Common myeloid progenitor, CD34-positive (primary cell): ENCODE results near the gene NEGR1.

Source experiments
- CTCF ChIA-PET: fragments of 350-600 bp; sonication (Branson Sonifier 250); formaldehyde crosslinking; loops from one replicate; lab custom pipeline; 2021; ENCODE audit warnings: antibody characterized with exemption; lab: Charles Lee
- POLR2A ChIA-PET: fragments of 350-600 bp; sonication (Branson Sonifier 250); formaldehyde crosslinking; loops from one replicate; lab custom pipeline; 2021; ENCODE audit warnings: antibody characterized with exemption; lab: Charles Lee
- DNase-seq, 3 donors: peaks; one replicate each; pipeline versions ENCODE4 v3.0.0 to v3.0.0-alpha.2; 2013
- H3K27ac ChIP-seq, 2 experiments: 1 replicate in 1 of 2; 2 replicates in 1 of 2; pipeline ENCODE4 v1.7.0; 2013; ENCODE audit warnings: inconsistent platforms in 2 of 2, low read length in 2 of 2, mild to moderate bottlenecking in 2 of 2, low read depth in 1 of 2, moderate library complexity in 1 of 2; ENCODE audit not compliant: severe bottlenecking in 2 of 2, insufficient read depth in 1 of 2, poor library complexity in 1 of 2
- H3K27me3 ChIP-seq, 5 experiments: replicated peaks in 2 of 5; 1 replicate in 3 of 5; 2 replicates in 2 of 5; pipeline versions ENCODE4 v1.6.1 to v1.7.0; 2013; ENCODE audit warnings: low read length in 4 of 5, mild to moderate bottlenecking in 2 of 5, moderate library complexity in 2 of 5, inconsistent platforms in 1 of 5; ENCODE audit not compliant: insufficient read depth in 5 of 5, control insufficient read depth in 4 of 5
- H3K36me3 ChIP-seq, 4 experiments: 1 replicate in 2 of 4; 2 replicates in 2 of 4; pipeline versions ENCODE4 v1.6.1 to v1.7.0; 2013; ENCODE audit warnings: low read length in 3 of 4, control low read depth in 1 of 4, mild to moderate bottlenecking in 1 of 4; ENCODE audit not compliant: control insufficient read depth in 4 of 4, insufficient read depth in 4 of 4
- H3K4me1 ChIP-seq, 4 experiments: 1 replicate in 3 of 4; 2 replicates in 1 of 4; pipeline versions ENCODE4 v1.6.1 to v1.7.1; 2013; ENCODE audit warnings: low read length in 3 of 4, mild to moderate bottlenecking in 3 of 4, control low read depth in 1 of 4, inconsistent platforms in 1 of 4, moderate library complexity in 1 of 4; ENCODE audit not compliant: control insufficient read depth in 4 of 4, insufficient read depth in 4 of 4; ENCODE audit errors: control extremely low read depth in 1 of 4
- H3K4me3 ChIP-seq, 7 experiments: 1 replicate in 4 of 7; 2 replicates in 3 of 7; pipeline versions ENCODE4 v1.5.1 to v1.7.0; 2013; ENCODE audit warnings: mild to moderate bottlenecking in 7 of 7, low read length in 6 of 7, moderate library complexity in 6 of 7, inconsistent platforms in 2 of 7, low read depth in 2 of 7, control low read depth in 1 of 7; ENCODE audit not compliant: insufficient read depth in 4 of 7, control insufficient read depth in 1 of 7; ENCODE audit errors: extremely low read depth in 1 of 7
- H3K9me3 ChIP-seq, 5 experiments: 1 replicate in 4 of 5; 2 replicates in 1 of 5; pipeline versions ENCODE4 v1.6.1 to v1.7.1; 2013; ENCODE audit warnings: low read length in 4 of 5, mild to moderate bottlenecking in 2 of 5, inconsistent platforms in 1 of 5, low read depth in 1 of 5, moderate library complexity in 1 of 5; ENCODE audit not compliant: control insufficient read depth in 4 of 5, insufficient read depth in 2 of 5; ENCODE audit errors: control extremely low read depth in 1 of 5
- WGBS: methylation state at CpG from one replicate; pipeline ENCODE4 v1.1.5; 2013; ENCODE audit not compliant: insufficient coverage; 5-methylcytosine and 5-hydroxymethylcytosine counted together

NEGR1 gene

DNA sequence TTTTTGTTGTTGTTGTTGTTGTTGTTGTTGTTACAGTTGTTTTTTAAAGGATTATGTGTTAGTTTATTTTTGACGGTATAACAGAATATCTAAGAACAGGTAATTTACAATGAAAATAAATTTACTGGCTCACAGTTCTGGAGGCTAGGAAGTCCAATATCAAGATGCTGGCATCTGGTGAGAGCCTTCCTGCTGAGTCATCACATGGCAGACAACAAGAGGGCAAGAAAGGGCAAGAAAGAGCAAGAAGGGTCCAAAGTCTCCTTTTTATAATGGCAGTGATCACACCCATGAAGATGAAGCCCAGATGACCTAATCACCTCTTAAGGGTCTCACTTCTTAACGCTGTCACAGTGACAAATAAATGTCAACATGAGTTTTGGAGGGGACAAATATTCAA, 142.1 kb downstream of the NEGR1 start:
- no peaks in the 10 kb centered on the region for H3K27me3 ChIP-seq
- POLR2A ChIA-PET: no interaction called here
- H3K27ac ChIP-seq: no peak overlapping the region
- H3K4me1 ChIP-seq: peaks cover 0 to 4% (median 2%) of the 10 kb centered on the region in 4 experiments
- no peak overlapping the region for H3K4me3 ChIP-seq
- peaks cover 0 to 14% (median 3%) of the 10 kb centered on the region in 5 experiments for H3K9me3 ChIP-seq
- peak in 2 of 3 donors; percentile 45 to 67 for DNase-seq
- CTCF ChIA-PET: no interaction called here
- WGBS: no CpG with 5 or more reads among the region's 2 CpGs
- H3K36me3 ChIP-seq: peaks cover 0 to 2% (median 0%) of the 10 kb centered on the region in 4 experiments

DNA sequence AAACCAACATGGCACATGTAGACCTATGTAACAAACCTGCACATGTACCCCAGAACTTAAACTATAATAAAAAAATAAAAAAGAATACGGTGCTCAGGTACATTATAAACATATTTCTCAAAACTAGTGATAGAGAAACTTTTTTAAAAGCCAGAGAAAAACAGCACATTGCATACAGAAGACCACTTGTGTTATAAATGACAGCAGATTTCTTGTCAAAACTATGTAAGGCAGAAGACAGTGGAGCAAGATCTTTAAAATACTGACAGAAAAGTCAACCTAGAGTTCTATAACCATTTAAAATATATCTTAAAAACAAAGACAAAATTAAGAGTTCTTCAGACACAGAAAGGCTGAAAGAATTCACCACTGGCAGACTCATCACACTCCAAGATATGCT, 144.7 kb downstream of the NEGR1 start:
- H3K27ac ChIP-seq: no peak overlapping the region
- WGBS: no CpG with 5 or more reads among the region's 1 CpG
- ChIA-PET POLR2A (no interaction called here), CTCF (no interaction called here)
- peaks cover 0 to 14% (median 3%) of the 10 kb centered on the region in 5 experiments for H3K9me3 ChIP-seq
- H3K36me3 ChIP-seq: peaks cover 0 to 2% (median 0%) of the 10 kb centered on the region in 4 experiments
- H3K4me1 ChIP-seq: peaks cover 0 to 4% (median 2%) of the 10 kb centered on the region in 4 experiments
- H3K4me3 ChIP-seq: no peak overlapping the region
- DNase-seq: peak in 2 of 3 donors; percentile 52 to 71
- no peaks in the 10 kb centered on the region for H3K27me3 ChIP-seq

DNA sequence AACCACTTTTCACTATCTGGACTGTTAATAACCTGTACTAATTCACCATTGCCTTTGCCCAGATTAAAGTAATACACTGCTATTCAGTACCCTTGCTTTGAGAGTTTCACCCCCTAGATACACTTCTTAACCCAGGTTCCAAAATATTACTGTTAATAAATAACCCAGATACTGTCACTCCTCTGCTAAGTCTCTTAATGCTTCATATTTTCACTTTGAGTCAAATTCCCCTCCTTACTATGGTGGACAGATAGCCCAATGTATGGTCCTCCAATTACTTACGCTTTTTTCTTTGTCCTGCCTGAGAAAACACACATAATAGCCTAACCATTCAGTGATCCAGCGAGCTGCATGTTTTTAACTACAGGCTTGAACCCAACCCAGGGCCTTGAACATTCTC, 152.5 kb downstream of the NEGR1 start:
- no peaks in the 10 kb centered on the region for H3K27me3 ChIP-seq
- no peaks in the 10 kb centered on the region for H3K36me3 ChIP-seq
- H3K9me3 ChIP-seq: peaks cover 0 to 4% (median 0%) of the 10 kb centered on the region in 5 experiments
- no peak overlapping the region for H3K4me3 ChIP-seq
- WGBS: 100% methylated on average over 2 of the region's 2 CpGs
- no peak overlapping the region for H3K27ac ChIP-seq
- POLR2A ChIA-PET: no interaction called here
- CTCF ChIA-PET: no interaction called here
- no peak for DNase-seq
- no peaks in the 10 kb centered on the region for H3K4me1 ChIP-seq

DNA sequence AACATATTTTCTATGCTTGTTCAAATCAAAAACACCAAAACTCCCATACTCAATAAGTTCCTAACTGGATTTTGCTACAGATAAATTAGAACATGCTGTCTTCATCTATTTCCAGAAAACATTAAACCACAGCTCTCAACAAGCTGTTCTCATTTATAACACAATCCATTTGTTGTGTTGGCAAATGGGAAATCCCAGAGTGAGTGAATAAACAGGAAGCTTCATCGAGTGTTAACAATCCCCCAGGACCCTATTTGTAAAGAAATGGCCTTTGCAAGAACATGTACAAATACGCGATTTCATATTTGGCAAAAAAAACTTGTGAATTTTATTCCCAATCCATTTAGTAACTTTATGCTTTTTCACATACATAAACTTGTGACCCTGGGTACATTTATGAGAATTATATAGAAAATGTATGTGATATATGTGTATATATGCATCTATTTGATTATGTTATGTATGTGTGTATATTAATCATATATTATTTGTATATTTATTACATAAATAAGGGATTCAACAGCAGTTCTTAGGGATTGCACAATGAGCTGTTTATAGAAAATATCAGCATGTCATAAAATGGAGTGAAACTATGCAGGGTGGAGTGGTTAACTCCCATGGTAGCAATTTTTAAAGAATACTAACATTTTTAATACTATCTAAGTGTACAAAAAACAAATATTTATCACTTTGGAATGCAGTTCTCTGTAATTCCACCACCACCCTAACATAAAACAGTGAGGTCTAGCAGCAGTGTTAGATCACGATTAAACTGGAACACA, 160.0 kb downstream of the NEGR1 start:
- Histone ChIP-seq H3K27me3 (no peaks in the 10 kb centered on the region), H3K27ac (no peak overlapping the region), H3K9me3 (peaks cover 0 to 1% (median 0%) of the 10 kb centered on the region in 5 experiments), H3K4me3 (no peak overlapping the region), H3K36me3 (no peaks in the 10 kb centered on the region), H3K4me1 (peaks cover 0 to 3% (median 0%) of the 10 kb centered on the region in 4 experiments)
- WGBS: no CpG with 5 or more reads among the region's 4 CpGs
- ChIA-PET CTCF (no interaction called here), POLR2A (no interaction called here)
- DNase-seq: no peak

DNA sequence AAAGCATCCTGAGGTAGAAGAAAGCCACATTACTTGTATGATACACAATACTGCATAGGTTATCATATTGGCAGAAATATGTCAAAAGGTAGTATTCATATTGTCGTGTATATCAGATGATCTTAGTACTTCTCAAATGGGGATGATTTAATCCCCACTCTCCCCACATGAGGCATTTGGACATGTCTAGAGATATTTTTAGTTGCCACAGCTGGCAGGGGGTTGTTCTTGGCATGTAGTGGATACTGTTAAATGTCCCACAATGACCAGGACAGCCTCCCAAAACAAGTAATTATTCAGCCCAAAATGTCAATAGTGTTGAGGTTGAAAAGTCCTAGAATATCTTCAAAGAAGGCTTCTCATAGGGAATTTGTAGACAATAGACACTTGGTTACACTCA, 162.8 kb downstream of the NEGR1 start:
- no CpG with 5 or more reads among the region's 1 CpG for WGBS
- ChIA-PET POLR2A (no interaction called here), CTCF (no interaction called here)

DNA sequence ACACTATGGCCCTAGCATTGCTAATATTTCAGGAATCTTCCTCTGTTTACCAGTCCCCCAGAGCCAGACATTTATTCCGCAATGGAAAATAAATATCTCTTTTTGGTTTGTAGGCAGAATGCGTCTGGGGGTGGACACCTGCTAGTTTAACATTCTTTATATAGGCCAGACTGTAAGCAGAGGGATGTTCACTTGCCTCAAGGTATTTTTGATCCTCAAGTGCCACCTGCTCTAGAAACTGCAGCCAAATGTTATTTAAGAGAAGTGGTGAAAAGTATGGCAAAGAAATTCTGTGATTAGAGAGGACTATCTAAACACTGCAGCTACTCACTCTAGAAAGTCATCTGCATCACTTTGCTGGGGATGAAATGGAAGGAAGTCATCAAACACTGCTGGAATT, 164.7 kb downstream of the NEGR1 start:
- WGBS: 100% methylated on average over 1 of the region's 2 CpGs
- Histone ChIP-seq H3K27ac (no peak overlapping the region), H3K36me3 (no peaks in the 10 kb centered on the region), H3K4me3 (no peak overlapping the region), H3K27me3 (no peaks in the 10 kb centered on the region), H3K4me1 (peaks cover 0 to 3% (median 0%) of the 10 kb centered on the region in 4 experiments), H3K9me3 (no peaks in the 10 kb centered on the region)
- ChIA-PET CTCF (no interaction called here), POLR2A (no interaction called here)
- DNase-seq: no peak

More for the DNA sequence above, 162.8 kb downstream of the NEGR1 start:
- Histone ChIP-seq H3K4me3 (no peak overlapping the region), H3K36me3 (no peaks in the 10 kb centered on the region), H3K4me1 (peaks cover 0 to 3% (median 0%) of the 10 kb centered on the region in 4 experiments), H3K27me3 (no peaks in the 10 kb centered on the region), H3K27ac (no peak overlapping the region), H3K9me3 (no peaks in the 10 kb centered on the region)
- no peak for DNase-seq

DNA sequence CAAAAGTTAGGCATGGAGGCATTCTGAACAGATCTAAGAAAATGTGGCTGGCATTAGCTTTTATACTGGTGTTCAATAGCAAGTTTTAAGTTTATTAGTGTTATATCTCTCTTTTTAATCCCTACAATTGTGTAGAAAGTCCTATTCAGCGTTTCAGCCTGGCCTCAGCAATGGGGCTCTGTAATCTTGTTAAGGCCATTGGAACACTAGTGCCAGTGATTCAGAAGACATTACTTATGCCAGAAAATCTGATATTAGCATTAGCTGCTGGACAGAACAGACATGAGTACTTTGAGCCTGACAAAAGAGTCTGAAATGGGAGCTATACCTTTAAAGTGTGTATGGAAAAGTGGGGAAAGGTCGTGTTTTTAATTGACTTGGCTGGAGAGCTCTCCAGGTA, 167.0 kb downstream of the NEGR1 start:
- DNase-seq: no peak
- peaks cover 0 to 3% (median 0%) of the 10 kb centered on the region in 4 experiments for H3K4me1 ChIP-seq
- H3K4me3 ChIP-seq: no peak overlapping the region
- WGBS: 100% methylated on average over 2 of the region's 2 CpGs
- CTCF ChIA-PET: interaction anchor here (0.8 kb wide), 1 partner anchor 35 kb away, joined by 3 read pairs; no protein-coding TSS in a partner anchor
- no peak overlapping the region for H3K27ac ChIP-seq
- H3K36me3 ChIP-seq: no peaks in the 10 kb centered on the region
- no peaks in the 10 kb centered on the region for H3K27me3 ChIP-seq
- POLR2A ChIA-PET: no interaction called here
- peaks cover 0 to 3% (median 0%) of the 10 kb centered on the region in 5 experiments for H3K9me3 ChIP-seq
